GM12878 (cell line): ENCODE measurements around the gene MLXIPL. TPM values are rescaled to one million over a fixed set of nuclear protein-coding genes. Genes with fewer than 3 reads are reported as not detected.

ENCODE experiments used
- ATAC-seq: fragments of 200-7000 bp; cut with Tn5 transposase; 3 replicates; pipeline ENCODE4 v1.9.1; 2020; ENCODE audit warnings: mild to moderate bottlenecking, moderate library complexity
- BruUV-seq: library from RNA; stranded (reverse); fragments of 400-500 nt; replicated peaks from 2 replicates; lab custom pipeline; 2021; lab: Mats Ljungman, UMichigan
- CTCF ChIA-PET: fragments of 300-600 bp; sonication (Branson Sonifier 250); formaldehyde crosslinking; extraction: SDS; loops from one replicate; lab custom pipeline; 2021; ENCODE audit warnings: inconsistent platforms; lab: Yijun Ruan, JAX
- POLR2A ChIA-PET: fragments of 350-600 bp; formaldehyde crosslinking; extraction: SDS; loops from one replicate; lab custom pipeline; 2021; ENCODE audit warnings: inconsistent platforms; lab: Charles Lee
- RAD21 ChIA-PET: fragments of 300-600 bp; sonication (Branson Sonifier 250); formaldehyde crosslinking; loops from one replicate; lab custom pipeline; 2023; ENCODE audit warnings: antibody characterized with exemption; ENCODE audit not compliant: unreplicated experiment; lab: Charles Lee
- SMC1A ChIA-PET: fragments of 300-600 bp; sonication (Branson Sonifier 250); formaldehyde crosslinking; loops from one replicate; lab custom pipeline; 2023; ENCODE audit not compliant: unreplicated experiment, uncharacterized antibody; lab: Charles Lee
- DNase-seq: peaks from one replicate; pipeline ENCODE4 v3.0.0-alpha.2; 2011; ENCODE audit warnings: low read depth, low spot score
- FAIRE-seq: peaks from 3 replicates; lab custom pipeline; 2011; peaks lifted over from hg19 to GRCh38; lab: Jason Lieb, UNC
- H2AFZ ChIP-seq: 2 replicates; pipeline ENCODE4 v1.6.0; 2011; ENCODE audit warnings: low read depth, low read length, control low read depth; ENCODE audit not compliant: control insufficient read depth
- H3K27ac ChIP-seq: 2 replicates; pipeline ENCODE4 v1.5.1; 2011; ENCODE audit warnings: control low read depth; ENCODE audit not compliant: control insufficient read depth, insufficient read depth
- H3K27me3 ChIP-seq, 2 experiments: replicated peaks in 1 of 2; 2 replicates each; pipeline versions ENCODE4 v1.6.0 to v1.6.1; 2011; ENCODE audit warnings: low read length in 1 of 2; ENCODE audit not compliant: control insufficient read depth in 2 of 2, insufficient read depth in 2 of 2
- H3K36me3 ChIP-seq, 2 experiments: 2 replicates each; pipeline ENCODE4 v1.5.1; 2011; ENCODE audit warnings: low read length in 1 of 2; ENCODE audit not compliant: control insufficient read depth in 2 of 2, insufficient read depth in 2 of 2
- H3K4me1 ChIP-seq: 2 replicates; pipeline ENCODE4 v1.6.1; 2011; ENCODE audit warnings: mild to moderate bottlenecking, low read length, moderate library complexity, mixed read lengths; ENCODE audit not compliant: control insufficient read depth, insufficient read depth
- H3K4me2 ChIP-seq: 2 replicates; pipeline ENCODE4 v1.6.0; 2011; ENCODE audit warnings: control low read depth; ENCODE audit not compliant: control insufficient read depth, insufficient read depth
- H3K4me3 ChIP-seq: fragments of 200-600 bp; sonication (generic); 2 replicates; pipeline ENCODE4 v1.5.1; 2016
- H3K79me2 ChIP-seq: 2 replicates; pipeline ENCODE4 v1.6.0; 2011; ENCODE audit warnings: low read length; ENCODE audit not compliant: control insufficient read depth, insufficient read depth
- H3K9ac ChIP-seq: 2 replicates; pipeline ENCODE4 v1.8.0; 2011; ENCODE audit warnings: low read length, control low read depth, mixed read lengths; ENCODE audit not compliant: control insufficient read depth, insufficient read depth
- H3K9me3 ChIP-seq: replicated peaks from 3 replicates; pipeline ENCODE4 v1.5.1; 2011; ENCODE audit warnings: mild to moderate bottlenecking, low read length; ENCODE audit not compliant: control insufficient read depth, insufficient read depth
- H4K20me1 ChIP-seq: 2 replicates; pipeline ENCODE4 v1.6.0; 2011; ENCODE audit not compliant: control insufficient read depth, insufficient read depth
- E4F1 ChIP-seq: fragments of 450-650 bp; IDR thresholded peaks from 2 replicates; pipeline ENCODE4 v1.6.1; 2018; ENCODE audit warnings: borderline replicate concordance, mild to moderate bottlenecking; ENCODE audit not compliant: partially characterized antibody
- JUNB ChIP-seq: IDR thresholded peaks from 2 replicates; pipeline ENCODE4 v1.6.1; 2016; ENCODE audit warnings: antibody characterized with exemption, mild to moderate bottlenecking
- JUND ChIP-seq: IDR thresholded peaks from 2 replicates; pipeline ENCODE4 v1.6.1; 2012; ENCODE audit warnings: low read depth, mild to moderate bottlenecking, low read length, improper control_type of control experiment, moderate library complexity
- KAT2A ChIP-seq: conservative IDR thresholded peaks from 2 replicates; pipeline ENCODE4 v1.6.1; 2011; ENCODE audit warnings: low read depth, low read length; ENCODE audit not compliant: control insufficient read depth
- PML ChIP-seq: IDR thresholded peaks from 2 replicates; pipeline ENCODE4 v1.6.1; 2012; ENCODE audit warnings: low read length, inconsistent platforms
- RAD21 ChIP-seq: IDR thresholded peaks from 2 replicates; pipeline ENCODE4 v1.6.1; 2011; ENCODE audit warnings: mild to moderate bottlenecking, low read depth, low read length, moderate library complexity; ENCODE audit not compliant: insufficient read depth
- SIN3A ChIP-seq: IDR thresholded peaks from 2 replicates; pipeline ENCODE4 v1.6.1; 2012; ENCODE audit warnings: low read depth, low read length, improper control_type of control experiment
- SUPT20H ChIP-seq: IDR thresholded peaks from 2 replicates; pipeline ENCODE4 v1.6.1; 2011; ENCODE audit warnings: low read depth, mild to moderate bottlenecking, low read length, moderate library complexity, borderline replicate concordance; ENCODE audit not compliant: control insufficient read depth
- WGBS: methylation state at CpG from one replicate; pipeline ENCODE4 v1.1.6; 2016; ENCODE audit warnings: low lambda C conversion rate; ENCODE audit not compliant: insufficient replicate concordance, insufficient coverage; ENCODE audit errors: missing lambda C conversion rate; 5-methylcytosine and 5-hydroxymethylcytosine counted together
- in situ Hi-C: fragments of 300-500 bp; cut with MboI; formaldehyde crosslinking; loops from 9 replicates; pipeline ENCODE4 v1.14.3; 2018; ENCODE audit warnings: mixed read lengths
- intact Hi-C: fragments of 100-400 bp; cut with micrococcal nuclease; formaldehyde crosslinking; loops from one replicate; pipeline ENCODE4 v1.14.2; 2022; ENCODE audit not compliant: unreplicated experiment
- polyA plus RNA-seq, 11 experiments: library from polyadenylated mRNA; depleted of rRNA in 4 of 11; unstranded in 6 of 11; stranded (reverse) in 5 of 11; fragments of >200 nt; fragmentation: Nextera tagmentation in 4 of 11; fragmentation: Illumina TruSeq in 1 of 11; extraction: Ambion mirVana in 4 of 11; extraction: Trizol in 1 of 11; gene quantifications; 1 replicate in 1 of 11; 2 replicates in 10 of 11; pipeline versions ENCODE4 v1.2.1 to v1.2.3, GENCODE V29; 2011 to 2016; ENCODE audit warnings: inconsistent platforms in 2 of 11, missing spikeins in 2 of 11, low read depth in 1 of 11
- total RNA-seq, 4 experiments: library from RNA; depleted of rRNA in 3 of 4; stranded (reverse); fragments of >200 nt in 3 of 4; fragmentation: Illumina TruSeq in 1 of 4; extraction: Trizol in 1 of 4; gene quantifications; 2 replicates each; pipeline versions ENCODE4 v1.2.1 to v1.2.3, GENCODE V29; 2013 to 2021

The MLXIPL gene
- total and polyA plus RNA-seq, 10 of the 15 experiments (the other 5 are each of a cell fraction or from before 2014, with no cell fraction given): 0.21 TPM; not detected in 9

- intact Hi-C loops: loop anchor here (1.0 to 2.0 kb wide), 2 partner anchors 22 to 34 kb away; partner anchors contain the start of genes BAZ1B and TBL2
- POLR2A ChIA-PET: interaction anchor here (0.6 to 3.7 kb wide), 6 partner anchors 9 to 38 kb away, joined by 3 to 41 read pairs (median 4); partner anchors contain the start of genes BAZ1B and TBL2
- RAD21 ChIA-PET: interaction anchor here (1.1 to 4.1 kb wide), 6 partner anchors 9 to 35 kb away, joined by 3 to 21 read pairs (median 4); partner anchors contain the start of genes BAZ1B and TBL2
- Histone ChIP-seq H2AFZ (peak overlapping the region; percentile 37; the same call in 1 of the 2 replicates), H3K9me3 (no peaks in the 10 kb centered on the region), H3K27me3 (no peaks in the 10 kb centered on the region), H3K4me1 (peaks cover 18% of the 10 kb centered on the region), H3K36me3 (peaks cover 0 to 2% of the 10 kb centered on the region in 2 experiments; a peak in 1 of 4 replicates), H3K9ac (peak overlapping the region; percentile 91), H4K20me1 (no peaks in the 10 kb centered on the region), H3K27ac (peak overlapping the region; percentile 97), H3K79me2 (peaks cover 37% of the 10 kb centered on the region), H3K4me3 (peak overlapping the region; percentile 98), H3K4me2 (peak overlapping the region; percentile 72)
- CTCF ChIA-PET: interaction anchor here (1.5 to 1.8 kb wide), 2 partner anchors 31 to 35 kb away, joined by 4 to 8 read pairs; partner anchors contain the start of gene BAZ1B
- 14% methylated on average over 28 of the region's 28 CpGs for WGBS
- no peak for DNase-seq
- TSS peak; percentile 68 for BruUV-seq
- SMC1A ChIA-PET: interaction anchor here (1.1 to 1.5 kb wide), 3 partner anchors 10 to 36 kb away, joined by 3 to 5 read pairs (median 4); no protein-coding TSS in a partner anchor
- FAIRE-seq: no peak
- TF ChIP-seq JUNB (no peak), SIN3A (no peak; the same call in 1 of the 2 replicates), RAD21 (no peak), JUND (no peak), PML (peak; percentile 2; the same call in 1 of the 2 replicates), SUPT20H (no peak), KAT2A (no peak), E4F1 (no peak)
- in situ Hi-C loops: no loop called here
- ATAC-seq: no peak
Measured at GRCh38 chr7:73556208-73557107, 67.9 kb downstream of the MLXIPL start.
